OCI-LY1 (cell line): ENCODE results near the gene AJM1.

Experiments
- CTCF ChIP-seq: fragments of 200-600 bp; sonication (generic), shearing (Covaris generic); IDR thresholded peaks from 2 replicates; pipeline ENCODE4 v1.5.1; 2017; ENCODE audit warnings: mild to moderate bottlenecking, antibody characterized with exemption, low read length, moderate library complexity, mixed read lengths
- EZH2 ChIP-seq: fragments of 200-600 bp; sonication (generic), shearing (Covaris generic); IDR thresholded peaks from 2 replicates; pipeline ENCODE4 v1.8.0; 2017; ENCODE audit warnings: borderline replicate concordance, mixed run types, mild to moderate bottlenecking, antibody characterized with exemption, low read length, moderate library complexity, mixed read lengths

- TF ChIP-seq EZH2, result no peak
- TF ChIP-seq CTCF, result no peak
Measured at GRCh38 chr9:136844761-136845464, 2.6 kb downstream of the AJM1 start.
